WTC11 (cell line): ENCODE measurements around the gene LRRTM1. TPM values are rescaled to one million over a fixed set of nuclear protein-coding genes. Genes with fewer than 3 reads are reported as not detected.

ENCODE experiments used
- ATAC-seq: fragments of 200-7000 bp; cut with Tn5 transposase; 2 replicates; pipeline ENCODE4 v1.10.0; 2021; ENCODE audit warnings: mild to moderate bottlenecking, moderate library complexity
- CTCF ChIA-PET: fragments of 300-600 bp; sonication (Branson Sonifier 250); formaldehyde crosslinking; loops from one replicate; lab custom pipeline; 2021; ENCODE audit warnings: antibody characterized with exemption; lab: Charles Lee
- POLR2A ChIA-PET: fragments of 350-600 bp; sonication (Branson Sonifier 250); formaldehyde crosslinking; loops from one replicate; lab custom pipeline; 2021; ENCODE audit warnings: antibody characterized with exemption; lab: Charles Lee
- DNase-seq: peaks from one replicate; pipeline ENCODE4 v3.0.0; 2021; ENCODE audit warnings: low spot score
- H3K27ac Mint-ChIP-seq: 2 replicates; pipeline ENCODE4 v1.8.0; 2021; ENCODE audit warnings: mixed read lengths
- H3K27me3 Mint-ChIP-seq: 2 replicates; pipeline ENCODE4 v1.8.0; 2021; ENCODE audit warnings: low read depth, mild to moderate bottlenecking, moderate library complexity, mixed read lengths
- H3K36me3 Mint-ChIP-seq: 2 replicates; pipeline ENCODE4 v1.8.0; 2021; ENCODE audit warnings: mixed read lengths
- H3K4me1 Mint-ChIP-seq: 2 replicates; pipeline ENCODE4 v1.8.0; 2022; ENCODE audit warnings: mixed read lengths
- H3K4me3 Mint-ChIP-seq: 2 replicates; pipeline ENCODE4 v1.8.0; 2021; ENCODE audit warnings: mild to moderate bottlenecking, moderate library complexity, mixed read lengths
- H3K9me3 Mint-ChIP-seq: 2 replicates; pipeline ENCODE4 v1.8.0; 2021; ENCODE audit warnings: mixed read lengths
- ATF1 ChIP-seq: sonication (generic); formaldehyde crosslinking; IDR thresholded peaks from 2 replicates; pipeline ENCODE4 v1.8.1; 2023; ENCODE audit warnings: mild to moderate bottlenecking, moderate library complexity, missing genetic modification reagents
- EMX1 ChIP-seq: fragments of 250-450 bp; sonication (Bioruptor Pico); IDR thresholded peaks from 2 replicates; pipeline ENCODE4 v1.8.0; 2021; ENCODE audit warnings: mild to moderate bottlenecking
- ETV6 ChIP-seq: sonication (generic); formaldehyde crosslinking; IDR thresholded peaks from 2 replicates; pipeline ENCODE4 v1.8.1; 2022; ENCODE audit warnings: mild to moderate bottlenecking, missing genetic modification reagents
- FOXP1 ChIP-seq: sonication (generic); formaldehyde crosslinking; IDR thresholded peaks from 2 replicates; pipeline ENCODE4 v1.8.0; 2022; ENCODE audit warnings: missing genetic modification reagents, mild to moderate bottlenecking, moderate library complexity, borderline replicate concordance
- HMGA2 ChIP-seq: fragments of 250-450 bp; sonication (Bioruptor Pico); IDR thresholded peaks from 2 replicates; pipeline ENCODE4 v1.4.0; 2021; ENCODE audit warnings: mild to moderate bottlenecking, moderate library complexity
- NFYB ChIP-seq: sonication (generic); formaldehyde crosslinking; conservative IDR thresholded peaks from 2 replicates; pipeline ENCODE4 v1.8.0; 2022; ENCODE audit warnings: low read depth, missing genetic modification reagents
- NR3C1 ChIP-seq: sonication (generic); formaldehyde crosslinking; conservative IDR thresholded peaks from 2 replicates; pipeline ENCODE4 v1.8.1; 2023; ENCODE audit warnings: low read depth, mild to moderate bottlenecking, missing genetic modification reagents
- PRDM15 ChIP-seq: sonication (generic); formaldehyde crosslinking; IDR thresholded peaks from 2 replicates; pipeline ENCODE4 v1.8.0; 2022; ENCODE audit warnings: missing genetic modification reagents
- RORB ChIP-seq: fragments of 250-450 bp; sonication (Bioruptor Pico); IDR thresholded peaks from 2 replicates; pipeline ENCODE4 v1.9.0; 2021; ENCODE audit warnings: mild to moderate bottlenecking
- SMAD4 ChIP-seq: sonication (generic); formaldehyde crosslinking; IDR thresholded peaks from 2 replicates; pipeline ENCODE4 v1.8.0; 2022; ENCODE audit warnings: mild to moderate bottlenecking, missing genetic modification reagents
- USF1 ChIP-seq: sonication (generic); formaldehyde crosslinking; IDR thresholded peaks from 2 replicates; pipeline ENCODE4 v1.8.0; 2022; ENCODE audit warnings: mild to moderate bottlenecking, missing genetic modification reagents
- ZMAT4 ChIP-seq: fragments of 250-450 bp; sonication (Bioruptor Pico); IDR thresholded peaks from 2 replicates; pipeline ENCODE4 v1.9.0; 2021; ENCODE audit warnings: mild to moderate bottlenecking
- ZNF121 ChIP-seq: sonication (generic); formaldehyde crosslinking; IDR thresholded peaks from 2 replicates; pipeline ENCODE4 v1.8.0; 2023; ENCODE audit warnings: missing genetic modification reagents
- ZNF281 ChIP-seq: sonication (generic); formaldehyde crosslinking; IDR thresholded peaks from 2 replicates; pipeline ENCODE4 v1.8.0; 2023; ENCODE audit warnings: mild to moderate bottlenecking, missing genetic modification reagents
- ZNF396 ChIP-seq: fragments of 250-450 bp; sonication (Bioruptor Pico); IDR thresholded peaks from 2 replicates; pipeline ENCODE4 v1.8.0; 2021; ENCODE audit warnings: mild to moderate bottlenecking, moderate library complexity, borderline replicate concordance
- ZNF423 ChIP-seq: fragments of 250-450 bp; sonication (Bioruptor Pico); IDR thresholded peaks from 2 replicates; pipeline ENCODE4 v2.1.2; 2022; ENCODE audit warnings: mild to moderate bottlenecking, moderate library complexity
- ZNF532 ChIP-seq: fragments of 250-450 bp; sonication (Bioruptor Pico); IDR thresholded peaks from 2 replicates; pipeline ENCODE4 v1.9.0; 2021; ENCODE audit warnings: mild to moderate bottlenecking, borderline replicate concordance
- total RNA-seq: library from RNA; stranded (reverse); gene quantifications from 3 replicates; pipeline ENCODE4 v1.2.3, GENCODE V29; 2021

The LRRTM1 gene
- total RNA-seq, 1 experiment from 2014 or later: 1.2 TPM

- TF ChIP-seq ATF1 (no peak), NR3C1 (no peak), ZNF121 (CRISPR knock-in tag) (no peak)
Measured at GRCh38 chr2:80329491-80329890, 24.9 kb upstream of the LRRTM1 start (continued).

- peak; percentile 33 for ATAC-seq
- CTCF ChIA-PET: interaction anchor here (1.3 kb wide), 1 partner anchor 171 kb away, joined by 3 read pairs; no protein-coding TSS in a partner anchor
- Mint-ChIP-seq H3K9me3 (no peaks in the 10 kb centered on the region), H3K36me3 (no peaks in the 10 kb centered on the region), H3K27ac (no peak overlapping the region), H3K4me3 (no peak overlapping the region), H3K4me1 (peaks cover 21% of the 10 kb centered on the region), H3K27me3 (peaks cover 10% of the 10 kb centered on the region; the same call in 1 of the 2 replicates)
- POLR2A ChIA-PET: no interaction called here
- no peak for TF ChIP-seq ZNF281 (CRISPR knock-in tag)
- no peak for TF ChIP-seq PRDM15 (CRISPR knock-in tag)
- no peak for TF ChIP-seq NFYB (CRISPR knock-in tag)
- TF ChIP-seq ETV6 (CRISPR knock-in tag): no peak
- no peak for TF ChIP-seq ZNF396 (CRISPR knock-in tag)
- no peak for TF ChIP-seq USF1
- no peak for TF ChIP-seq ZNF423 (CRISPR knock-in tag)
- TF ChIP-seq SMAD4 (CRISPR knock-in tag): no peak
- TF ChIP-seq FOXP1 (CRISPR knock-in tag): no peak
- no peak for TF ChIP-seq ZNF532 (CRISPR knock-in tag)
- no peak for TF ChIP-seq HMGA2
- no peak for TF ChIP-seq ZMAT4
- TF ChIP-seq RORB (CRISPR knock-in tag): no peak
- no peak for TF ChIP-seq EMX1 (CRISPR knock-in tag)
- no peak for DNase-seq
Measured at GRCh38 chr2:80328159-80328571, 23.6 kb upstream of the LRRTM1 start.
